ENCODE data around the gene REM1. TPM values are rescaled to one million over a fixed set of nuclear protein-coding genes. Genes with fewer than 3 reads are reported as not detected.

Gene REM1
- total RNA-seq, 2 experiments from 2014 or later: not detected

GRCh38 chr20:31516166-31516565 is 41.1 kb downstream of the REM1 start:
- ChIA-PET POLR2A (no interaction called here), CTCF (no interaction called here)

- ChIA-PET POLR2A (no interaction called here), CTCF (no interaction called here)
Measured at GRCh38 chr20:31516651-31517050, 41.6 kb downstream of the REM1 start.

GRCh38 chr20:31517373-31517772 is 42.3 kb downstream of the REM1 start:
- CTCF ChIA-PET: interaction anchor here (1.2 kb wide), 1 partner anchor 13 kb away, joined by 3 read pairs; no protein-coding TSS in a partner anchor
- POLR2A ChIA-PET: no interaction called here

- CTCF ChIA-PET: interaction anchor here (1.1 to 2.2 kb wide), 2 partner anchors 14 to 91 kb away, joined by 3 to 6 read pairs; no protein-coding TSS in a partner anchor
- POLR2A ChIA-PET: interaction anchor here (1.1 kb wide), 1 partner anchor 52 kb away, joined by 3 read pairs; no protein-coding TSS in a partner anchor
Measured at GRCh38 chr20:31521267-31521666, 46.2 kb downstream of the REM1 start.

GRCh38 chr20:31522731-31523130 is 47.6 kb downstream of the REM1 start:
- CTCF ChIA-PET: interaction anchor here (2.2 kb wide), 1 partner anchor 90 kb away, joined by 6 read pairs; no protein-coding TSS in a partner anchor
- POLR2A ChIA-PET: no interaction called here

- CTCF ChIA-PET: interaction anchor here (0.6 to 2.2 kb wide), 2 partner anchors 19 to 89 kb away, joined by 3 to 6 read pairs; no protein-coding TSS in a partner anchor
- POLR2A ChIA-PET: interaction anchor here (1.1 kb wide), 1 partner anchor 9 kb away, joined by 5 read pairs; no protein-coding TSS in a partner anchor
Measured at GRCh38 chr20:31523361-31524283, 48.5 kb downstream of the REM1 start.

GRCh38 chr20:31527266-31527665 is 52.2 kb downstream of the REM1 start:
- POLR2A ChIA-PET: interaction anchor here (0.6 kb wide), 1 partner anchor 86 kb away, joined by 3 read pairs; no protein-coding TSS in a partner anchor

More at GRCh38 chr20:31527266-31527665, 52.2 kb downstream of the REM1 start:
- CTCF ChIA-PET: interaction anchor here (1.0 kb wide), 1 partner anchor 24 kb away, joined by 3 read pairs; no protein-coding TSS in a partner anchor

Other genes starting within 250 kb of the REM1 start
- not detected for gene DEFB115, start 217.6 kb upstream of the REM1 start, total RNA-seq
- not detected for gene DEFB116, start 166.7 kb upstream of the REM1 start, total RNA-seq
- gene DEFB118, start 106.7 kb upstream of the REM1 start, total RNA-seq: not detected
- not detected for gene DEFB119, start 84.7 kb upstream of the REM1 start, total RNA-seq
- gene DEFB121, start 69.1 kb upstream of the REM1 start, total RNA-seq: not detected
- gene DEFB123, start 34.7 kb upstream of the REM1 start, total RNA-seq: not detected
- not detected for gene DEFB124, start 161 bp upstream of the REM1 start, total RNA-seq
- gene HM13, start 39.2 kb downstream of the REM1 start, total RNA-seq: 100 to 1,000 TPM; 163 to 168 TPM
- gene ID1, start 130.0 kb downstream of the REM1 start, total RNA-seq: under 1 TPM; 0.44 to 0.71 TPM
- not detected for gene COX4I2, start 162.6 kb downstream of the REM1 start, total RNA-seq
- 100 to 1,000 TPM; 263 to 265 TPM for gene BCL2L1, start 247.6 kb downstream of the REM1 start, total RNA-seq